ENCODE measurements around the gene CHST7. TPM values are rescaled to one million over a fixed set of nuclear protein-coding genes. Genes with fewer than 3 reads are reported as not detected.

CHST7 gene
- polyA plus RNA-seq, 1 donor from 2014 or later, result 4.9 TPM

DNA sequence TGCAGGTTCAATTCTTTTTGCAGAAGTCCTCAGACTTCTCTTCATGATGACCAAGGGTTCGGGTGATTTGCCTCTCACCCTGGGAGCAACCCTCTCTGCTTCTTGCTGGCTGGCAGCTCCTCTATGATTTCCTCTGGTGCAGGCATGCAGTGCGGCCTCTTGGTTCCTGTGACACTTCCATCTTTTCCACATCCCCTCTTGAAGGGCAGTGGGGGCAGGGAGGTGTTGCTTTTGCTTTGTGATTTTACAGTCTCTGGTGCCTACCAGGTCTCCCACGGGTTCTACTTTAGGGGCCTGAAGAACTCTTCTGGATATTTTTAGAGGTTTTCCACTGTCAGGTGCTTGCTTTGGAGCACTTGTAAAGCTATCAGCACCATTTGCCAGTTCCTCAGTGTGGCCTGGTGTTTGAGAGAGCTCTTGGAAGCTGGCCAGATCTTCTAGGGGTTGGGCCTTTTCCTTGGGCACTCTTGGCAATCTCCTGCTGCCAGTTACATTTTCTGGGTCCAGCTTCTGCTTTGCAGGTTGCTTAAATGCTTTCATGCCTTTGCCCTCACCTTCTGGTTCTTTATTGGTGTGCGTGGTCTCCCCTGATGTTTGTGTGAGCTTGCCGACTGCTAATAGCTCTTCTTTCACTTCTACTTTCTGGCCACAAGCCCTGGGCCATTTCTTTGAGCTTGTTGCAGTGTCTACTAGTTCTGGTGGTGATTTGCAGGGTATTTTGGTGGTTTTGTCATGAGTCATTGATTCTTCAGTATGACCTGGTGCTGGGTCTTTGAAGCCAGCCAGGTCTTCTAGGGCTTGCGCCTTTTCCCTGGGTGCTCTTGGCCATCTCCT, 11.5 kb upstream of the CHST7 start:
- TF ChIP-seq SMC3 (conservative IDR thresholded peaks at IDR 0.05; ENCODE audit: poor library complexity) (no peak), MXI1 (conservative IDR thresholded peaks at IDR 0.05; ENCODE audit: poor library complexity, severe bottlenecking) (no peak), EP300 (conservative IDR thresholded peaks at IDR 0.05; ENCODE audit: poor library complexity, severe bottlenecking) (no peak)
- TF ChIP-seq, protein P1, sequence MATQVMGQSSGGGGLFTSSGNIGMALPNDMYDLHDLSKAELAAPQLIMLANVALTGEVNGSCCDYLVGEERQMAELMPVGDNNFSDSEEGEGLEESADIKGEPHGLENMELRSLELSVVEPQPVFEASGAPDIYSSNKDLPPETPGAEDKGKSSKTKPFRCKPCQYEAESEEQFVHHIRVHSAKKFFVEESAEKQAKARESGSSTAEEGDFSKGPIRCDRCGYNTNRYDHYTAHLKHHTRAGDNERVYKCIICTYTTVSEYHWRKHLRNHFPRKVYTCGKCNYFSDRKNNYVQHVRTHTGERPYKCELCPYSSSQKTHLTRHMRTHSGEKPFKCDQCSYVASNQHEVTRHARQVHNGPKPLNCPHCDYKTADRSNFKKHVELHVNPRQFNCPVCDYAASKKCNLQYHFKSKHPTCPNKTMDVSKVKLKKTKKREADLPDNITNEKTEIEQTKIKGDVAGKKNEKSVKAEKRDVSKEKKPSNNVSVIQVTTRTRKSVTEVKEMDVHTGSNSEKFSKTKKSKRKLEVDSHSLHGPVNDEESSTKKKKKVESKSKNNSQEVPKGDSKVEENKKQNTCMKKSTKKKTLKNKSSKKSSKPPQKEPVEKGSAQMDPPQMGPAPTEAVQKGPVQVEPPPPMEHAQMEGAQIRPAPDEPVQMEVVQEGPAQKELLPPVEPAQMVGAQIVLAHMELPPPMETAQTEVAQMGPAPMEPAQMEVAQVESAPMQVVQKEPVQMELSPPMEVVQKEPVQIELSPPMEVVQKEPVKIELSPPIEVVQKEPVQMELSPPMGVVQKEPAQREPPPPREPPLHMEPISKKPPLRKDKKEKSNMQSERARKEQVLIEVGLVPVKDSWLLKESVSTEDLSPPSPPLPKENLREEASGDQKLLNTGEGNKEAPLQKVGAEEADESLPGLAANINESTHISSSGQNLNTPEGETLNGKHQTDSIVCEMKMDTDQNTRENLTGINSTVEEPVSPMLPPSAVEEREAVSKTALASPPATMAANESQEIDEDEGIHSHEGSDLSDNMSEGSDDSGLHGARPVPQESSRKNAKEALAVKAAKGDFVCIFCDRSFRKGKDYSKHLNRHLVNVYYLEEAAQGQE (IDR thresholded peaks at IDR 0.05; ENCODE audit: borderline replicate concordance), result no peak
- TF ChIP-seq, protein P2, sequence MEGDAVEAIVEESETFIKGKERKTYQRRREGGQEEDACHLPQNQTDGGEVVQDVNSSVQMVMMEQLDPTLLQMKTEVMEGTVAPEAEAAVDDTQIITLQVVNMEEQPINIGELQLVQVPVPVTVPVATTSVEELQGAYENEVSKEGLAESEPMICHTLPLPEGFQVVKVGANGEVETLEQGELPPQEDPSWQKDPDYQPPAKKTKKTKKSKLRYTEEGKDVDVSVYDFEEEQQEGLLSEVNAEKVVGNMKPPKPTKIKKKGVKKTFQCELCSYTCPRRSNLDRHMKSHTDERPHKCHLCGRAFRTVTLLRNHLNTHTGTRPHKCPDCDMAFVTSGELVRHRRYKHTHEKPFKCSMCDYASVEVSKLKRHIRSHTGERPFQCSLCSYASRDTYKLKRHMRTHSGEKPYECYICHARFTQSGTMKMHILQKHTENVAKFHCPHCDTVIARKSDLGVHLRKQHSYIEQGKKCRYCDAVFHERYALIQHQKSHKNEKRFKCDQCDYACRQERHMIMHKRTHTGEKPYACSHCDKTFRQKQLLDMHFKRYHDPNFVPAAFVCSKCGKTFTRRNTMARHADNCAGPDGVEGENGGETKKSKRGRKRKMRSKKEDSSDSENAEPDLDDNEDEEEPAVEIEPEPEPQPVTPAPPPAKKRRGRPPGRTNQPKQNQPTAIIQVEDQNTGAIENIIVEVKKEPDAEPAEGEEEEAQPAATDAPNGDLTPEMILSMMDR (IDR thresholded peaks at IDR 0.05; ENCODE audit: poor library complexity, severe bottlenecking), result no peak
- H3K27ac ChIP-seq (ENCODE audit: low read length), result no peak overlapping the region
- no peaks in the 10 kb centered on the region for H3K79me2 ChIP-seq (replicated peaks; ENCODE audit: insufficient read depth, low read length)
- no peak overlapping the region for H3K4me2 ChIP-seq (ENCODE audit: low read length)
- no peaks in the 10 kb centered on the region for H3K36me3 ChIP-seq (ENCODE audit: insufficient read depth, low read length)
- no peaks in the 10 kb centered on the region for H3K9me2 ChIP-seq (ENCODE audit: insufficient read depth, low read length)
- H3K4me3 ChIP-seq (ENCODE audit: low read length), result no peak overlapping the region
- H2AFZ ChIP-seq (ENCODE audit: low read depth, low read length), result no peak overlapping the region
- H3K9ac ChIP-seq (ENCODE audit: low read length), result no peak overlapping the region
- H3K27me3 ChIP-seq (ENCODE audit: insufficient read depth, low read depth, low read length), result no peaks in the 10 kb centered on the region
- no peaks in the 10 kb centered on the region for H4K20me1 ChIP-seq (ENCODE audit: insufficient read depth)
- H3F3A ChIP-seq (ENCODE audit: insufficient read depth, low read length, poor library complexity, severe bottlenecking), result no peaks in the 10 kb centered on the region
- no peaks in the 10 kb centered on the region for H3K9me3 ChIP-seq (ENCODE audit: low read length)

DNA sequence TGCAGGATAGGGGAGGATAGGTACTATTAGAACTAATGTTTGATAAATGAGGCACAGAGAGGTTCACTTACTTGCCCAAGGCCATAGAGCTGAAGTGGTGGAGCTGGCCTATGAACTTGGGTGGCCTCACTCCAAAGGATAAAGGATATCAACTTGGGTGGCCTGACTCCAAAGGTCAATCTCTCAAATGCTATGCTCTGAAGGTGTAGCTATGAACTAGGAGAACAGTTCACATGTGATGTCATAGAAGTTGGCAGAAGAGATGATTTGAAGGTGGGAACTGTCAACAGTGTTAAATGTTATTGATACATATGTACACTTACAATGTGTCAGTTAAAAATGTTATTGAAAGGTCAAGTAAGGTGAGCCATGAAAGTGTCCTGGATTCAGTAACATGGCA, 6.2 kb upstream of the CHST7 start:
- H3F3A ChIP-seq (ENCODE audit: insufficient read depth, low read length, poor library complexity, severe bottlenecking), result no peaks in the 10 kb centered on the region
- H3K4me2 ChIP-seq (ENCODE audit: low read length), result no peak overlapping the region
- no peaks in the 10 kb centered on the region for H3K27me3 ChIP-seq (ENCODE audit: insufficient read depth, low read depth, low read length)
- TF ChIP-seq SMC3 (conservative IDR thresholded peaks at IDR 0.05; ENCODE audit: poor library complexity) (no peak), EP300 (conservative IDR thresholded peaks at IDR 0.05; ENCODE audit: poor library complexity, severe bottlenecking) (no peak), RAD21 (conservative IDR thresholded peaks at IDR 0.05) (no peak)
- TF ChIP-seq, protein P2 (IDR thresholded peaks at IDR 0.05; ENCODE audit: poor library complexity, severe bottlenecking), result no peak
- H2AFZ ChIP-seq (ENCODE audit: low read depth, low read length), result no peak overlapping the region
- H3K9me2 ChIP-seq (ENCODE audit: insufficient read depth, low read length), result no peaks in the 10 kb centered on the region
- no peaks in the 10 kb centered on the region for H3K36me3 ChIP-seq (ENCODE audit: insufficient read depth, low read length)
- H3K9me3 ChIP-seq (ENCODE audit: low read length), result no peaks in the 10 kb centered on the region
- H3K4me3 ChIP-seq (ENCODE audit: low read length), result no peak overlapping the region
- H3K79me2 ChIP-seq (replicated peaks; ENCODE audit: insufficient read depth, low read length), result no peaks in the 10 kb centered on the region
- no peak overlapping the region for H3K9ac ChIP-seq (ENCODE audit: low read length)
- no peak overlapping the region for H3K27ac ChIP-seq (ENCODE audit: low read length)
- no peaks in the 10 kb centered on the region for H4K20me1 ChIP-seq (ENCODE audit: insufficient read depth)

Measured in neural cell (in vitro differentiated cells).